ENCODE data around the gene CRTC1. TPM values are rescaled to one million over a fixed set of nuclear protein-coding genes. Genes with fewer than 3 reads are reported as not detected.

The CRTC1 gene
- total RNA-seq, 1 experiment from 2014 or later: 19.0 TPM

DNA sequence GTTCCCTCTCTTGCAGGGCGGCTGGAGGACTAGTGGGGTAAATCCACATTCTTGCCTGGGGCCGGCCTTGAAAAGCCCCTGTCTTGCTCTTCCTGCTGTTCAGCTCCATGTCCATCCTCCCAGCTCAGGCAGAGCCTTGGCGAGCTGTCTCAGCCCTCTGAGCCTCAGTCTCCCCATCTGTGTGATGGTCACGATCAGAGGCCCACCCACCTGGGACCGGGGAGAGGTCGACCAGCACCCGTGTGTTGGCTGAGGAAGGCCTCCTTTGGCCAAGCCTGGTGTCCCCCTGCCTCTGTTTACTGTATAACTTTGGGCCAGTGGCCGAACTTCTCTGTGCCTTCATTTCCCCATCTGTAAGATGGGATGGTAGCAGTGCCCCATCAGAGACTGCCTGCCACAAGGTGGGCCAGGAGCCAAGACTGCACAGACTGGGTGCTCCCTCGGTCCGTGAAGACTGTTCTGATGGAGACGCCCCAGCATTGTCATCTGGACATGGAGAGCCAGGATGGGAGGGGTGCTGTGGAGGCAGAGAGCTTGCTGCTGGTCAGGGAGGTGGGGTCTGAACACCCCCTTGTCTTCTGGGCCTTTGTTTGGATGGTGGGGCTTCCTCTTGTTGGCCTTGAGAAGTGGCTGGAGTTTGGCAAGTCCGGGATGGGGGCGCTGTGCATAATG lies 28.2 kb upstream of the CRTC1 start:
- Histone ChIP-seq H2AK5ac (ENCODE audit: insufficient read length, low read length) (no peak overlapping the region), H2BK5ac (ENCODE audit: insufficient read length, low read length) (no peak overlapping the region), H3K56ac (ENCODE audit: insufficient read length, low read depth, low read length) (no peak overlapping the region), H3K23ac (ENCODE audit: insufficient read length, low read depth, low read length) (no peak overlapping the region), H2BK12ac (ENCODE audit: insufficient read length, low read depth, low read length) (no peak overlapping the region), H2BK15ac (ENCODE audit: low read depth, low read length) (no peak overlapping the region), H3K9me3 (ENCODE audit: control insufficient read depth, low read depth, low read length) (no peaks in the 10 kb centered on the region), H3K18ac (ENCODE audit: insufficient read length, low read depth, low read length) (no peak overlapping the region), H4K8ac (replicated peaks; ENCODE audit: insufficient read length, low read depth, low read length) (no peak overlapping the region), H3K27me3 (ENCODE audit: insufficient read depth, low read length) (no peaks in the 10 kb centered on the region), H2BK120ac (ENCODE audit: low read depth, low read length, poor library complexity, severe bottlenecking) (no peak overlapping the region), H4K5ac (ENCODE audit: insufficient read length, low read depth, low read length) (no peak overlapping the region), H4K20me1 (ENCODE audit: control insufficient read depth, insufficient read depth, insufficient read length) (no peaks in the 10 kb centered on the region), H3K79me2 (ENCODE audit: insufficient read depth, low read length) (no peaks in the 10 kb centered on the region), H2AFZ (ENCODE audit: low read length) (no peak overlapping the region), H3K14ac (ENCODE audit: insufficient read depth, low read length) (no peak overlapping the region), H3K4me2 (ENCODE audit: insufficient read depth, insufficient read length, low read length) (no peak overlapping the region), H3K9ac (ENCODE audit: extremely low read depth, insufficient read length, low read length) (no peak overlapping the region), H3K79me1 (ENCODE audit: insufficient read depth, low read depth, low read length, poor library complexity, severe bottlenecking) (no peaks in the 10 kb centered on the region), H4K91ac (ENCODE audit: insufficient read length, low read depth, low read length) (no peak overlapping the region), H2BK20ac (ENCODE audit: low read depth, low read length, poor library complexity, severe bottlenecking) (no peak overlapping the region), H3T11ph (ENCODE audit: low read length) (no peak overlapping the region), H3K4ac (ENCODE audit: low read depth, low read length) (no peak overlapping the region), H3K23me2 (ENCODE audit: insufficient read length, low read depth, low read length, poor library complexity, severe bottlenecking) (no peaks in the 10 kb centered on the region), H3K27ac (ENCODE audit: insufficient read length, low read depth, low read length) (no peak overlapping the region), H3K4me1 (ENCODE audit: insufficient read depth, low read length) (no peaks in the 10 kb centered on the region; the same call in 1 of the 2 replicates)
- DNase-seq: no peak
- no CpG with 5 or more reads among the region's 13 CpGs for WGBS (ENCODE audit: extremely low coverage, insufficient read length, low lambda C conversion rate)
- H3K9me3 Mint-ChIP-seq: no peaks in the 10 kb centered on the region; a peak in 1 of 5 replicates
- TF ChIP-seq, protein P1, sequence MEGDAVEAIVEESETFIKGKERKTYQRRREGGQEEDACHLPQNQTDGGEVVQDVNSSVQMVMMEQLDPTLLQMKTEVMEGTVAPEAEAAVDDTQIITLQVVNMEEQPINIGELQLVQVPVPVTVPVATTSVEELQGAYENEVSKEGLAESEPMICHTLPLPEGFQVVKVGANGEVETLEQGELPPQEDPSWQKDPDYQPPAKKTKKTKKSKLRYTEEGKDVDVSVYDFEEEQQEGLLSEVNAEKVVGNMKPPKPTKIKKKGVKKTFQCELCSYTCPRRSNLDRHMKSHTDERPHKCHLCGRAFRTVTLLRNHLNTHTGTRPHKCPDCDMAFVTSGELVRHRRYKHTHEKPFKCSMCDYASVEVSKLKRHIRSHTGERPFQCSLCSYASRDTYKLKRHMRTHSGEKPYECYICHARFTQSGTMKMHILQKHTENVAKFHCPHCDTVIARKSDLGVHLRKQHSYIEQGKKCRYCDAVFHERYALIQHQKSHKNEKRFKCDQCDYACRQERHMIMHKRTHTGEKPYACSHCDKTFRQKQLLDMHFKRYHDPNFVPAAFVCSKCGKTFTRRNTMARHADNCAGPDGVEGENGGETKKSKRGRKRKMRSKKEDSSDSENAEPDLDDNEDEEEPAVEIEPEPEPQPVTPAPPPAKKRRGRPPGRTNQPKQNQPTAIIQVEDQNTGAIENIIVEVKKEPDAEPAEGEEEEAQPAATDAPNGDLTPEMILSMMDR (conservative IDR thresholded peaks at IDR 0.05): no peak
- H3K27ac Mint-ChIP-seq: peak overlapping the region in 1 of 3 experiments; percentile 17; a peak in 1 of 7 replicates
- peaks cover 0 to 2% (median 2%) of the 10 kb centered on the region in 3 experiments; a peak in 2 of 7 replicates for H3K36me3 Mint-ChIP-seq (ENCODE audit: insufficient read depth in 1 of 3, low read depth in 3 of 3)
- H3K4me1 Mint-ChIP-seq: peaks cover 32 to 40% of the 10 kb centered on the region in 2 experiments
- no peak overlapping the region for H3K4me3 Mint-ChIP-seq
- H3K27me3 Mint-ChIP-seq (ENCODE audit: low read depth): peaks cover 4% of the 10 kb centered on the region

Data from H9 (cell line).